ENCODE data around the gene CRIP2.

Gene CRIP2

DNA sequence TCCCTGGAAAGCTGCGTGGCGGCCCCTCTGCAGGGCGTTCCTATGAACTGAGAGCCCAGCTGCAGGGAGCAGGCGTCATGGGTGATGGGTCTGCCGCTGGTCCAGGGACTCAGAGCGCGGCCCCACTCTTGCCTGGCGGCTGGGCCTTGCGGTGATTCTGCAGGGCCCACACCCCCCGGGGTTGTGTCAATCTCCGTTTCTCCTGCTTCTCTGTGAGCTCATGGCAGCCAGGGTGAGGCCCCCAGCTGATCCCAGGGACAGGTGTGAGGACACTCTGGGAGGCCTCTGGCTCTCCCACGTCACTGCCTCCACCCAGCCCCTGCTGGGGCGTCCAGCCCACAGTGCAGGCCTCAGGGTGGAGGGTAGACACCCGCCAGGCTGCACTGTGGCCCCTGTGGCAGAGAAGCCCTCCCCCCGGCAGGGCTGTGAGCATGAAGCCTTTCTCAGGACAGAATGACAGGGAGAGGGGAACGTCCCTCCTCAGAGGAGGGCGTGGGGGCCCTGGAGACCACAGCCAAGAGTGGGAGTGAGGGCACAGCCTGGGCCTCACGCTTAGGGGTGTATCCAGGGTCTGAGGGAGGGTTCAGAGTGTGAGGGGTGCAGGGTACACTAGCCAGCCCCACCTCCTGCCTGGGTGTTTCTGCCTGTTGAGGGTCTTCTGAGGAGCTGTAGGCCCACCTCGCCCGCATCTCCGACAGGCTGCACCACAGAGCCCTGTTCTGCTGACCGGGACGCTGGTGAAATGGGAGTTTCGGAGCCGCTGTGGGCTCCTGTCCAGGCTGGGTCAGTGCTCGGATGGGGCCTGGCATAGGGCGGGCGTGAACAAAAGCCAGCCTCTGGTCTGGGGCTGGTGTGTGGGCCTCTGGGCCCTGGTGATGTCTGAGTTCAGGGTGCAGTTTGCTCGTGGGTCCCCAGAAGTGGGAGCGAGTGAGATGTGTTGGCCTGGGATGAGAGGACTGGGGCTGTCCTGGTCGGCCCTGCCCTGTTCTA lies 26.7 kb upstream of the CRIP2 start:
- no peak overlapping the region for H3K4me3 Mint-ChIP-seq
- no peak overlapping the region for H3K27ac Mint-ChIP-seq (ENCODE audit: low read depth)
- peaks cover 10% of the 10 kb centered on the region for H3K4me1 Mint-ChIP-seq
- ATAC-seq (replicated peaks; ENCODE audit: extremely low read depth, poor library complexity, severe bottlenecking) (no peak), DNase-seq (ENCODE audit: low spot score in 2 of 2) (no peak)
- peaks cover 5% of the 10 kb centered on the region for H3K36me3 Mint-ChIP-seq (ENCODE audit: insufficient read depth)
- no peaks in the 10 kb centered on the region for H3K27me3 Mint-ChIP-seq
- H3K9me3 Mint-ChIP-seq: no peaks in the 10 kb centered on the region

GRCh38 chr14:105448706-105449111 lies 25.9 kb upstream of the CRIP2 start:
- ATAC-seq (replicated peaks; ENCODE audit: extremely low read depth, poor library complexity, severe bottlenecking) (peak; percentile 91), DNase-seq (ENCODE audit: low spot score in 2 of 2) (peak; percentile 58 to 61)
- Mint-ChIP-seq H3K36me3 (ENCODE audit: insufficient read depth) (peaks cover 5% of the 10 kb centered on the region), H3K4me3 (no peak overlapping the region), H3K27ac (ENCODE audit: low read depth) (no peak overlapping the region), H3K27me3 (no peaks in the 10 kb centered on the region), H3K4me1 (peaks cover 10% of the 10 kb centered on the region), H3K9me3 (no peaks in the 10 kb centered on the region)

- H3K36me3 Mint-ChIP-seq (ENCODE audit: insufficient read depth): peaks cover 2% of the 10 kb centered on the region
- ATAC-seq (replicated peaks; ENCODE audit: extremely low read depth, poor library complexity, severe bottlenecking) (no peak), DNase-seq (ENCODE audit: low spot score in 2 of 2) (no peak)
- no peak overlapping the region for H3K27ac Mint-ChIP-seq (ENCODE audit: low read depth)
- H3K4me1 Mint-ChIP-seq: peaks cover 10% of the 10 kb centered on the region
- no peak overlapping the region for H3K4me3 Mint-ChIP-seq
- no peaks in the 10 kb centered on the region for H3K27me3 Mint-ChIP-seq
- no peaks in the 10 kb centered on the region for H3K9me3 Mint-ChIP-seq
Measured at GRCh38 chr14:105449276-105450122, 25.1 kb upstream of the CRIP2 start.

GRCh38 chr14:105450123-105450505 lies 24.5 kb upstream of the CRIP2 start:
- Mint-ChIP-seq H3K27ac (ENCODE audit: low read depth) (no peak overlapping the region), H3K9me3 (no peaks in the 10 kb centered on the region), H3K36me3 (ENCODE audit: insufficient read depth) (peaks cover 5% of the 10 kb centered on the region), H3K4me3 (no peak overlapping the region), H3K27me3 (no peaks in the 10 kb centered on the region), H3K4me1 (peaks cover 10% of the 10 kb centered on the region)
- no peak for ATAC-seq (replicated peaks; ENCODE audit: extremely low read depth, poor library complexity, severe bottlenecking)
- DNase-seq (ENCODE audit: low spot score in 2 of 2): no peak

DNA sequence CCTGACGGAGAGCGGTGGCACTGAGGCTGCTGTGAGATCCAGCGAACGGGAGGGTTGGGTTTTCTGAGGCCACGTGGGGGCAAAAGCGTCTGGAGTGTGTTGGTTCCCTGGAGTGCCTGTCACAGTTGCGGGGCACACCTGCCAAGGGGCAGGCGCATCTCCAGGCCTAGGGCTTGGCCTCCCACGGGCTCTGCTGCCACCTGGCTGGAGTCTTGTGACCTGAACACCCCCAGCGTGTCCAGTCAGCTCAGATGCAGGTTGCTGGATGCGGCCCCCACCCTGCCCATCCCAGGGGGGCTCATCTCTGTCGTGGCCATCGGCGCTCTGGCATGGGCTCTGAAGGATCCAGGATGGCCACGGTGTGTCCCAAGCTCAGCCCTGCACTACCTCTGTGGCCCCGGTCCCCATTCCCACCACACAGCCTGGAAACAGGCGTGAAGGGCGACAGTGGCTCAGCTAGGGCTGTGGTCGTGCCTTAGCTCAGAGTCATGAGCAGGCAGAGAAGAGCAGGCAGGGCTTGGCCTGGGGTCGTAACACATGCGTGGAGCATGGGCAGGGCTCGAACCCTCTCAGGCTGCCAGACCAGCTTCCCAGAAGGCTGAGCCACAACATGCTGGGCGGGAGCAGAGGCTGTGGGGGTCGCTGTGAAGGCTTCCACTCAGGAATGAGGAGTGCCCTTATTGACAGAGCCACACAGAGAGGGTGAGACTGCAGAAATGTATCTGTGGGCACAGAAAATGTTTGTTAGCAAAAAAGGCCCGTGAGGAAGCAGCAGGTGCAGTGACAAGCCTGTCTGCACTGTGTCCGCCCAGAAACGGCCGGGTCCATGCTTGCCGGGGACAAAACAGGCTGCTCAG lies 23.5 kb upstream of the CRIP2 start:
- ATAC-seq (replicated peaks; ENCODE audit: extremely low read depth, poor library complexity, severe bottlenecking) (no peak), DNase-seq (ENCODE audit: low spot score in 2 of 2) (no peak)
- no peaks in the 10 kb centered on the region for H3K27me3 Mint-ChIP-seq
- no peak overlapping the region for H3K4me3 Mint-ChIP-seq
- H3K36me3 Mint-ChIP-seq (ENCODE audit: insufficient read depth): peaks cover 7% of the 10 kb centered on the region
- H3K4me1 Mint-ChIP-seq: peaks cover 10% of the 10 kb centered on the region
- no peaks in the 10 kb centered on the region for H3K9me3 Mint-ChIP-seq
- H3K27ac Mint-ChIP-seq (ENCODE audit: low read depth): no peak overlapping the region

DNA sequence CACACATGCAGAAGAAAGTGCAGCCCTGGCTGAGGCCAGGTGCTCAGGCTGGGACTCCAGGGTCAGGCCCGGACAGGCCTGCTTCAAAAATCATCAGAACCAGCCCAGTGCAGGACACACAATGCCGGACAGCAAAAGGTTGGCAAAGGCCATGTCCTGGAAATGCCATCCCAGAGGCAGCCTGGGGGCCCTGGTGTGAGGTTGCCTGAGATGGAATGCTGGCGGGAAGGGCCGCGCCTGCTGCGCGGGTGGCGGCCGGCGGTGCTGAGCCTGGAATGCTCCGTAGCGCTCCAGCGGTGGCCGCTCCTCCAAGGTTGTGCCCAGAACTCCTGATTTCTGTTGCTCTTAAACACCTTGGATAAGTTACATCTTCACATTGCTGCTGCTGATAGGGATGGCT lies 21.7 kb upstream of the CRIP2 start:
- DNase-seq (ENCODE audit: low spot score in 2 of 2): no peak
- peaks cover 7% of the 10 kb centered on the region for H3K4me1 Mint-ChIP-seq
- no peak for ATAC-seq (replicated peaks; ENCODE audit: extremely low read depth, poor library complexity, severe bottlenecking)
- H3K36me3 Mint-ChIP-seq (ENCODE audit: insufficient read depth): peaks cover 5% of the 10 kb centered on the region
- H3K4me3 Mint-ChIP-seq: no peak overlapping the region
- no peaks in the 10 kb centered on the region for H3K27me3 Mint-ChIP-seq
- H3K9me3 Mint-ChIP-seq: no peaks in the 10 kb centered on the region
- no peak overlapping the region for H3K27ac Mint-ChIP-seq (ENCODE audit: low read depth)

- H3K4me3 Mint-ChIP-seq: no peak overlapping the region
- no peaks in the 10 kb centered on the region for H3K9me3 Mint-ChIP-seq
- no peaks in the 10 kb centered on the region for H3K27me3 Mint-ChIP-seq
- H3K36me3 Mint-ChIP-seq (ENCODE audit: insufficient read depth): peaks cover 5% of the 10 kb centered on the region
- DNase-seq (ENCODE audit: low spot score in 2 of 2) (no peak), ATAC-seq (replicated peaks; ENCODE audit: extremely low read depth, poor library complexity, severe bottlenecking) (no peak)
- no peak overlapping the region for H3K27ac Mint-ChIP-seq (ENCODE audit: low read depth)
- H3K4me1 Mint-ChIP-seq: no peaks in the 10 kb centered on the region
Measured at GRCh38 chr14:105453847-105454246, 20.8 kb upstream of the CRIP2 start.

- DNase-seq (ENCODE audit: low spot score in 2 of 2) (no peak), ATAC-seq (replicated peaks; ENCODE audit: extremely low read depth, poor library complexity, severe bottlenecking) (no peak)
- H3K9me3 Mint-ChIP-seq: no peaks in the 10 kb centered on the region
- H3K27me3 Mint-ChIP-seq: no peaks in the 10 kb centered on the region
- H3K27ac Mint-ChIP-seq (ENCODE audit: low read depth): no peak overlapping the region
- H3K4me3 Mint-ChIP-seq: no peak overlapping the region
- no peaks in the 10 kb centered on the region for H3K4me1 Mint-ChIP-seq
- peaks cover 5% of the 10 kb centered on the region for H3K36me3 Mint-ChIP-seq (ENCODE audit: insufficient read depth)
Measured at GRCh38 chr14:105455086-105455640, 19.5 kb upstream of the CRIP2 start.

GRCh38 chr14:105455766-105456660 lies 18.6 kb upstream of the CRIP2 start:
- H3K27ac Mint-ChIP-seq (ENCODE audit: low read depth): no peak overlapping the region
- no peak for ATAC-seq (replicated peaks; ENCODE audit: extremely low read depth, poor library complexity, severe bottlenecking)
- H3K27me3 Mint-ChIP-seq: no peaks in the 10 kb centered on the region
- no peaks in the 10 kb centered on the region for H3K9me3 Mint-ChIP-seq
- H3K4me1 Mint-ChIP-seq: no peaks in the 10 kb centered on the region
- peaks cover 5% of the 10 kb centered on the region for H3K36me3 Mint-ChIP-seq (ENCODE audit: insufficient read depth)
- no peak for DNase-seq (ENCODE audit: low spot score in 2 of 2)
- H3K4me3 Mint-ChIP-seq: no peak overlapping the region

DNA sequence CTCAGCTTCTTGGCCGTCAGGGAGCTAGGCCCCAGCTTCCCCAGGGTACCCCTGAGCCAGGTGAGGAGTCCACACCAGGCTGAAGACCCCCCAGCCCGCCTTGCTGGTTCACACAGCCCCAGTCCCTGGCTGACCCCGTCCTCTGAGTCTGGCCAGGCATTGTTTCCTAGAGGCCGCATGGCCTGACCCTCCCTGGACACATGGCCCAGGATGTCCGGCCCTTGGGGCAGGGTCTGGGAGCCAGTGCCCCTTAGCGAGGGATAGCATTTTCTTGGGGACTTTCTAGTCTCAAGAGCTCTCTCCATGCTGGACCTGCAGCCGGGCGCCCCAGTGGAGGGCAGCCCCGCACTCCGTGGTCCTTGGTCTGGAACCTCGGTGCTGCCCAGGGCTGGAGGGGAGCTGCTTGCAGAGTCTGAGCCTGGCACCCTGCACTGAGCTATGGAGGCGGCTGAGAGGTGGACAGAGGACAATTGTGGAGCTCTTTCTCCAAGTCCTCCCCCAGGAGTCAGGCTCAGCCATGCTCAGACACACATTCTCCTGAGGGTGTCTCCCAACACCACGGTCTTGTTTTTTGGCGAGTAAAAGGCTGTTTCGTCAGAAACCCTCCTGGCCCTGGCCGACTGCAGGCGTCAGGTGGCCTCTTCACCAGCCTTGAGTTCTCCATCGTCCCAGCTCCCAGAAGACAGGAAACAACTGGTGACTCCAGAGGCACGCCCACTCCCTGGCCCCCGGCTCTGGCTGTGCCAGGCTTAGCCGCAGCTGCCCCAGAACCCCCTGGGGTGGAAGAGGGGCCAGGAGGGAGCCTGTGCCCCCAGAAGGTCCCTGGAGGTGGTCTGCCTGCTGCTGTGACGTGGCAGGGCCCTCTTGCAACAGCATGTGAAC lies 17.6 kb upstream of the CRIP2 start:
- Mint-ChIP-seq H3K4me3 (no peak overlapping the region), H3K4me1 (no peaks in the 10 kb centered on the region), H3K27me3 (no peaks in the 10 kb centered on the region), H3K27ac (ENCODE audit: low read depth) (no peak overlapping the region), H3K36me3 (ENCODE audit: insufficient read depth) (peaks cover 5% of the 10 kb centered on the region), H3K9me3 (no peaks in the 10 kb centered on the region)
- no peak for DNase-seq (ENCODE audit: low spot score in 2 of 2)
- ATAC-seq (replicated peaks; ENCODE audit: extremely low read depth, poor library complexity, severe bottlenecking): no peak

- ATAC-seq (replicated peaks; ENCODE audit: extremely low read depth, poor library complexity, severe bottlenecking): no peak
- no peaks in the 10 kb centered on the region for H3K4me1 Mint-ChIP-seq
- peaks cover 5% of the 10 kb centered on the region for H3K36me3 Mint-ChIP-seq (ENCODE audit: insufficient read depth)
- DNase-seq (ENCODE audit: low spot score in 2 of 2): no peak
- no peak overlapping the region for H3K4me3 Mint-ChIP-seq
- H3K27ac Mint-ChIP-seq (ENCODE audit: low read depth): no peak overlapping the region
- no peaks in the 10 kb centered on the region for H3K9me3 Mint-ChIP-seq
- H3K27me3 Mint-ChIP-seq: no peaks in the 10 kb centered on the region
Measured at GRCh38 chr14:105458010-105458409, 16.6 kb upstream of the CRIP2 start.
